B cell (primary cell): Measurements from ENCODE around the gene CNOT1.

Experiments used
- EZH2 ChIP-seq: IDR thresholded peaks from 2 replicates; pipeline ENCODE4 v1.6.1; 2012; ENCODE audit warnings: borderline replicate concordance, low read depth, mild to moderate bottlenecking, moderate library complexity, low read length; ENCODE audit not compliant: insufficient read depth, poor library complexity, severe bottlenecking
- TF ChIP-seq, protein P1 (sequence below): fragments of 200-600 bp; IDR thresholded peaks from one replicate; pipeline ENCODE4 v1.8.0; 2022; ENCODE audit warnings: antibody characterized with exemption, mild to moderate bottlenecking

DNA sequence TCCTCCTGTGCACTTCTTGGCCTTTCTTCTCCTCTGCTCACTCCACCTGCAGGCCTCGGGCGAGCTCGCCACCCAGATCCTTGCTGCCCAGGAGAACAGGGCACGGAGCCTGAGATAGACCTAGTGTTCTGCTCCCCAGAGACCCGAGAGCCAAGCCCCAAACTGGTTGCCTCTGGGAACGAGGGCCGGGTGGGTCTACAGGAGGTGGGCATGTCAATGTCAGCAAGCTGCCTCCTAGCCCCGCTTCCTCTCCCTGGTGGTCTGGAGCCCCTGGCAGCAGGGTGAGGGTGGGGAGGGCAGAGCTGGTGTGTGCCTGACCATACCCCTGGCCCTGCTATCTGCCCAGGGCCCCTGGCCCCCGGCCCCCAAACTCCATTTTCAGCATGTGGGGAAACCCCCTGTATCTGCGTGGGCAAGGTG lies 130.5 kb downstream of the CNOT1 start:
- TF ChIP-seq, protein P1, sequence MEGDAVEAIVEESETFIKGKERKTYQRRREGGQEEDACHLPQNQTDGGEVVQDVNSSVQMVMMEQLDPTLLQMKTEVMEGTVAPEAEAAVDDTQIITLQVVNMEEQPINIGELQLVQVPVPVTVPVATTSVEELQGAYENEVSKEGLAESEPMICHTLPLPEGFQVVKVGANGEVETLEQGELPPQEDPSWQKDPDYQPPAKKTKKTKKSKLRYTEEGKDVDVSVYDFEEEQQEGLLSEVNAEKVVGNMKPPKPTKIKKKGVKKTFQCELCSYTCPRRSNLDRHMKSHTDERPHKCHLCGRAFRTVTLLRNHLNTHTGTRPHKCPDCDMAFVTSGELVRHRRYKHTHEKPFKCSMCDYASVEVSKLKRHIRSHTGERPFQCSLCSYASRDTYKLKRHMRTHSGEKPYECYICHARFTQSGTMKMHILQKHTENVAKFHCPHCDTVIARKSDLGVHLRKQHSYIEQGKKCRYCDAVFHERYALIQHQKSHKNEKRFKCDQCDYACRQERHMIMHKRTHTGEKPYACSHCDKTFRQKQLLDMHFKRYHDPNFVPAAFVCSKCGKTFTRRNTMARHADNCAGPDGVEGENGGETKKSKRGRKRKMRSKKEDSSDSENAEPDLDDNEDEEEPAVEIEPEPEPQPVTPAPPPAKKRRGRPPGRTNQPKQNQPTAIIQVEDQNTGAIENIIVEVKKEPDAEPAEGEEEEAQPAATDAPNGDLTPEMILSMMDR: no peak
- TF ChIP-seq EZH2: no peak
